Peyer's patch (tissue), 4 donors: ENCODE results near the gene MEF2D. TPM values are rescaled to one million over a fixed set of nuclear protein-coding genes. Genes with fewer than 3 reads are reported as not detected.
A peak's percentile ranks its signal among the peaks of the same experiment; 100 is the strongest.

ENCODE experiments used
- DNase-seq, 3 donors: peaks; one replicate each; pipeline ENCODE4 v3.0.0-alpha.2; 2017 to 2019
- H3K27ac ChIP-seq, 4 donors: fragments of 200-600 bp; sonication (generic); one replicate each; pipeline ENCODE4 v1.5.1; 2016 to 2019
- H3K27me3 ChIP-seq, 2 donors: fragments of 200-600 bp; sonication (generic); one replicate each; pipeline ENCODE4 v1.5.1; 2019
- H3K36me3 ChIP-seq, 3 donors: fragments of 200-600 bp; sonication (generic); one replicate each; pipeline ENCODE4 v1.5.1; 2016 to 2019
- H3K4me1 ChIP-seq, 4 donors: fragments of 200-600 bp; sonication (generic); one replicate each; pipeline ENCODE4 v1.5.1; 2016 to 2019
- H3K4me3 ChIP-seq, 4 donors: fragments of 200-600 bp; sonication (generic); 1 replicate in 3 of 4; 2 replicates in 1 of 4; pipeline ENCODE4 v1.5.1; 2016 to 2019; ENCODE audit warnings: mild to moderate bottlenecking in 1 of 4
- H3K9me3 ChIP-seq, 4 donors: fragments of 200-600 bp; sonication (generic); one replicate each; pipeline ENCODE4 v1.5.1; 2016 to 2019; ENCODE audit warnings: mild to moderate bottlenecking in 1 of 4
- CTCF ChIP-seq, 6 experiments: fragments of 450-650 bp in 4 of 6; fragments of 200-600 bp in 2 of 6; sonication (generic) in 1 of 6; IDR thresholded peaks; one replicate each; pipeline ENCODE4 v1.5.1; 2017 to 2019; ENCODE audit warnings: antibody characterized with exemption in 6 of 6, mild to moderate bottlenecking in 3 of 6, moderate library complexity in 1 of 6
- POLR2A ChIP-seq, 2 donors: fragments of 450-650 bp; IDR thresholded peaks; one replicate each; pipeline ENCODE4 v1.5.1; 2017; ENCODE audit warnings: antibody characterized with exemption in 2 of 2, mild to moderate bottlenecking in 2 of 2, moderate library complexity in 2 of 2
- total RNA-seq, 4 donors: library from RNA; depleted of rRNA; stranded (reverse); fragments of >200 nt; gene quantifications; one replicate each; pipeline ENCODE4 v1.1.0, GENCODE V29; 2016

The MEF2D gene
- total RNA-seq, 4 donors from 2014 or later = 46.8 to 97.4 (median 64.1) TPM

- Histone ChIP-seq H3K36me3 (no peaks in the 10 kb centered on the region), H3K4me3 (no peak overlapping the region), H3K9me3 (no peaks in the 10 kb centered on the region), H3K4me1 (no peaks in the 10 kb centered on the region), H3K27ac (no peak overlapping the region), H3K27me3 (no peaks in the 10 kb centered on the region)
- TF ChIP-seq CTCF (IDR thresholded peaks at IDR 0.05) (no peak), POLR2A (IDR thresholded peaks at IDR 0.05) (no peak)
- no peak for DNase-seq
These were observed 29.4 kb upstream of the MEF2D start for GRCh38 chr1:156530006-156530405.

GRCh38 chr1:156528875-156529425 is 28.4 kb upstream of the MEF2D start:
- Histone ChIP-seq H3K27me3 (no peaks in the 10 kb centered on the region), H3K4me3 (no peak overlapping the region), H3K36me3 (no peaks in the 10 kb centered on the region), H3K9me3 (no peaks in the 10 kb centered on the region), H3K27ac (no peak overlapping the region), H3K4me1 (peaks cover 0 to 7% (median 0%) of the 10 kb centered on the region in 4 donors)
- TF ChIP-seq POLR2A (IDR thresholded peaks at IDR 0.05) = no peak
- no peak for TF ChIP-seq CTCF (IDR thresholded peaks at IDR 0.05)
- no peak for DNase-seq

GRCh38 chr1:156528231-156528630 is 27.7 kb upstream of the MEF2D start:
- no peak for DNase-seq
- H3K36me3 ChIP-seq = no peaks in the 10 kb centered on the region
- H3K4me3 ChIP-seq = no peak overlapping the region
- no peaks in the 10 kb centered on the region for H3K27me3 ChIP-seq
- no peaks in the 10 kb centered on the region for H3K9me3 ChIP-seq
- peaks cover 0 to 10% (median 0%) of the 10 kb centered on the region in 4 donors for H3K4me1 ChIP-seq
- TF ChIP-seq POLR2A (IDR thresholded peaks at IDR 0.05) (no peak), CTCF (IDR thresholded peaks at IDR 0.05) (no peak)
- H3K27ac ChIP-seq = no peak overlapping the region

GRCh38 chr1:156527584-156527983 is 27.0 kb upstream of the MEF2D start:
- Histone ChIP-seq H3K27me3 (no peaks in the 10 kb centered on the region), H3K27ac (no peak overlapping the region), H3K4me1 (peaks cover 0 to 10% (median 0%) of the 10 kb centered on the region in 4 donors), H3K36me3 (no peaks in the 10 kb centered on the region), H3K9me3 (no peaks in the 10 kb centered on the region), H3K4me3 (no peak overlapping the region)
- TF ChIP-seq POLR2A (IDR thresholded peaks at IDR 0.05) = no peak
- TF ChIP-seq CTCF (IDR thresholded peaks at IDR 0.05) = no peak
- DNase-seq = no peak

- no peaks in the 10 kb centered on the region for H3K36me3 ChIP-seq
- H3K4me3 ChIP-seq = no peak overlapping the region
- peaks cover 0 to 10% (median 0%) of the 10 kb centered on the region in 4 donors for H3K4me1 ChIP-seq
- DNase-seq = peak in 1 of 3 donors; percentile 76
- no peak for TF ChIP-seq POLR2A (IDR thresholded peaks at IDR 0.05)
- no peak for TF ChIP-seq CTCF (IDR thresholded peaks at IDR 0.05)
- H3K27me3 ChIP-seq = no peaks in the 10 kb centered on the region
- peak overlapping the region in 1 of 4 donors; percentile 63 for H3K27ac ChIP-seq
- H3K9me3 ChIP-seq = no peaks in the 10 kb centered on the region
These were observed 25.4 kb upstream of the MEF2D start for GRCh38 chr1:156525856-156526489.
